Activated CD4-positive, alpha-beta T cell treated with anti-CD3 and anti-CD28 coated beads for 48 hours (primary cell): Measurements from ENCODE around the gene PGBD4.
A peak's percentile ranks its signal among the peaks of the same experiment; 100 is the strongest.
"Not testable (repeated sequence)": the region's sequence is repeated elsewhere in the genome, so short reads cannot be mapped to it uniquely, and the experiment has no call there.

ENCODE experiments used
- DNase-seq: peaks from one replicate; pipeline ENCODE4 v3.0.0-alpha.2; 2020

Gene PGBD4

DNA sequence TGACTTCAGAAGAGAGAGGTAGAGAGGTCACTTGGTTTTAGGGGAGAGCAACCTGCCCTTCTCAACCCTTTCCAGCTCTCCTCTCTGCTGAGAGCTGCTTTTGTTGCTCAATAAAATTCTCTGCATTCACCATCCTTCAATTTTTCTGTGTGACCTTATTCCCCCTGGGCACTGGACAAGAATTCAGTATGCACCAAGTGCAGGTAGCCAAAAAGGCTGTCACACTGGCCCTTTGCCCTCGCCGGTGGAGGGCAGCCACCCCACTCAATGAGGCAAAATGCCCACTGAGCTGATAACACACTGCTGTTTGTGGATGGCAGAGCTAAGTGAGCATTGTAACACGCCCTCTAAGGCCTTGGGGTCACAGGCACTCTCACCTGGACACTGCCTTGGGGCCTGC, 12.9 kb downstream of the PGBD4 start:
- DNase-seq, result no peak

DNA sequence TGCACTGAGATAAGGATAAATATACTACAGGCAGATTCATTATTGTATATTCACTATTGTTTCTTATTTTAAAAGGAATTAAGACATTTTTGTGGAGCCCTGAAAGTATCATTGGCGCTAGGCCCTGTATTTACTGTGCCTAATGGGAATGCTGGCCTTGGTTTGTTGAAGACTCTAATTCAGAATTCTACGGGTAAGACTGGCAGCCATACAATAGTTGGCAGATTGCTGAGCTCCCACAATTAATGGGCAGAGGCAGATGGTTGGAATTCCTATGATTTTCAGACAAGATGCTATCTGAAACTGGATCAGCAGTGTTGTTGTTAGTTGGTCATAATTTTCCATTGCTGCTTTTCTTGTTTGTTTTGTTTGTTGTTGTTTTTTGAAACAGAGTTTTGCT, 14.7 kb downstream of the PGBD4 start:
- DNase-seq, result no peak

GRCh38 chr15:34119291-34119690, 17.4 kb downstream of the PGBD4 start:
- no peak for DNase-seq

- not testable (repeated sequence) for DNase-seq
These were observed 18.5 kb downstream of the PGBD4 start for GRCh38 chr15:34120420-34120819.

GRCh38 chr15:34121786-34122185, 19.9 kb downstream of the PGBD4 start:
- not testable (repeated sequence) for DNase-seq

DNA sequence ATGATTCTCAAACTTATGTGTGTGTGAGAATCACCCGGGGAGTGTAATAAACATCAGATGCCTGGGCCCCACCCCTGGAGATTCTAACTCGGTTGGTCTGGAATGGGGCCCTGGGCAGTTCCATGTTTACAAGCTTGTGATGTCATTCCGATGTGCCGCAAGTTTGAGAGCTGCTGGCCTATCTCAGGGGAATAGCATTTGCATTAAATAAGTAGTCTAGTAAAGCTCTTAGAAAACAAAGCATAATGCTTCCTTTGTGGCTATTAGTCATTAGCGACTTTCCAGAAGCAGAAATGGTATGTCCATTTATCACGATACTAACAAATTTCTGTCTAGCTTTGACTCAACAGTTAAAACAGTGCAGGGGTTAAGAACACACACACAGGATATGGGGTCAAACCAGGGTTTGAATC, 20.9 kb downstream of the PGBD4 start:
- DNase-seq, result no peak

GRCh38 chr15:34124651-34125050, 22.8 kb downstream of the PGBD4 start:
- no peak for DNase-seq

DNA sequence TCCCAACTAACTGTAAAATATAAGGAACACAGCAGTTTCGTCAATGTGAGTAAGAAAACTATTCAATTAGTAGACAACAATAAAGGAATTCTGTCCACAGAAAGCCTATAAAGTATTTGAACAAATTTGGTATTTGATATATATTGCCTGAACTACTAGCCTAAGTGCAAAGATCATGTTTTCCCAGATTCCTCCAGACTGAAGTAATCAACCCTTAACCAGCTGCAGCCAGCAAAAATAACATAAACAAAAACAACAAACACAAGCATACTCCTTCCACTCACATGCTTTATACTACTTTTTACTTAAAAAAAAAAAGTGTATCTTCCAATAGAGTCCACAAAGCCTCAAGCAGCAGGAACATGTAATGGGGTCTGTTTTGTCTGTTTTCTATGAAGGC, 24.1 kb downstream of the PGBD4 start:
- no peak for DNase-seq

DNA sequence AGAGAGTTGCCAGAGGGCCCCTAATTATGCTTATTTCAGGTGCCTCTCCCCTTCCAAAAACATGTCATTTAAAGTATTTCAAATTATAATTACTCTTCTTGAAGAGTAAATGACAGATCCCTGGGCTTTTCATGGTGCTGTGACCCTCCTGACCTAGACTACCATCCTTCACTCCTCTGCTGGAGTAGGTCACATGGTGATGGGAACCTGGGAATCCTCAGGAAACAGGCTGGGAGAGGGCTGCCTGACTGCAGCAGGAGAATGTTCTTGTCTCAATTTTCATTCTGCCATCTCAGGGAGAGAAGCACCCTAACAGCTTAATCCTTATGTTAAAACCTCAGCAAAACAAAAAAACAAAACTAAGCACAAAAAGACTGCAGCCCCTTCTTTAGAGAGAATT, 24.6 kb downstream of the PGBD4 start:
- no peak for DNase-seq

DNA sequence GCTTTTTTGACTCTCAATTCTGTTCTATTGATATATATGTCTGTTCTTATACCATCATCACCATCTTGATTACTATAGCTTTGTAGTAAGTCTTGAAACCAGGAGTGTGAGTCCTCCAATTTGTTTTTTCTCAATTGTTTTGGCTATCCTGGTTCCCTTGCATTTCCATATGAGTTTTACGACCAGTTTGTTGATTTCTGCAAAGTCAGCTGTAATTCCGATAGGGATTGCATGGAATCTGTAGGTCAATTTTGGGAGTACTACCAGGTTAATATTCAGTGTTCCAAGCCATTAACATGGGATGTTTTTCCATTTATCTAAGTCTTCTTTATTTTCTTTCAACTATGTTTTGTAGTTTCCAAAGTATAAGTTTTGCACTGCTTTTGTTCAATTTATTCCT, 27.0 kb downstream of the PGBD4 start:
- DNase-seq, result no peak

DNA sequence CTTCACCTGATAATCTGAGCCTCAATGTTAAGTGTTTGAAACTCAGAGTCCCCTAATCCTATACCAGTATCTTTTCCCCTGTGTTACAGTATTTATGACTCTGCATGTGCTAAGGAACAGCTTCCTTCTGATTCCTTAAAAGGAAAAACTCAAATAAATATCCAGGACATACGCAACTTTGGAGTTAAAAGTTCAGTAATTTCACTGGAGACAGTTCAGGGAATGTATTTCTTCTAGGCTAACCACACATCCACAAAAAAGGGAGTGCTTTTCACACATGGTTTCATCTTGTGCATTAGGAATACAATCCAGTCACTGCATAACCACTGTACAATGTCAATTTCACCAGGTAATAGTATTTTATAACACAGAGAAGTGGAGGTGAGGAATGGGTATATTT, 31.0 kb downstream of the PGBD4 start:
- no peak for DNase-seq

DNA sequence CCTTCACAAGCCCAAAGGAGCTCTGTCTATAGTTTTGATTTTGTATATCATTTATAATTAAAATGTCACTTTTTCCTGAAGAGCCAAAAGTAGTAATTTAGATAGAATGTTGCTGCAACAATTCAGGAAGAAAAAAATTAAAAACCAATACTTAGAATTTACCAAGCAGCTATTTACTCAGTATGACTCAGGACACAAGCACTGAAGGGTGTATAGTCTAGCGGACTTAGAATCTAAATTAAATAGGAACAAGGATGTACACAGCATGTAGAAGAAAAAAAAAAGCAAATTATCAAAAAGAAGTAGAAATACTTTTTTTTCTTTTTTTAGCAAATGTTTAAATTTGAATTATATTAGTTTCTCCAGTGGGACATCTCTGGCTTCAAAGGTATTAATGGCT, 31.6 kb downstream of the PGBD4 start:
- no peak for DNase-seq

DNA sequence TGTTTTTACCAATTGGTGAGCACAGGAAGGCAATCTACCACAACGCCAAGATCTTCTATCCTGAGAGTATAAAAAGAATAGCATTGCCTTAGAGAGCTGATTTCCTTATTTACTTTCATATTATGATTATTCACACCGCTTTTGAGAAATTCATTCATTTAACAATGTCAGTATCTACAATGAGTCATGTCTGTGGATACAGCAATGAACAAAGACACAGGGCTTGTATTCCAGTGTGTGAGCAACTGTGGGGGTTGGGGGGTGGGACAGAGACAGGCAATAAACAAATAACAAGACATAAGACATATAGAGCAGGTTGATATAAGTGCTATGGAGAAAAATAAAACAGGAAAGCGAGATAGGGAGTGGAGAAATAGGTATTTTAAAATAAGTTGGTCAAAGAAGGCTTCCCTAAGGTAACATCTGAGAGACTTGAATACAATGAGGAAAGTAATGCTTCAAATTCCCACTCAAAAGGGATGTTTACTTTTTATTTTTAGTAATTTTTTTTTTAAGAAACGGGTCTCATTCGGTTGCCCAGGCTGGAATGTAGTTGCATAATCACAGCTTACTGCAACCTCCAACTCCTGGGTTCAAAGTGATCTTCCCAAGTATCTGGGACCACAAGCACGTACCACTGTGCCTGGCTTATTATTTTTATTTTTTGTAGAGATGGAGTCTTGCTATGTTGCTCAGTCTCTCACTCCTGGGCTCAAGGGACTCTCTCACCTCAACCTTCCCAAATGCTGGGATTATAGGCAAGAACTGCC, 45.7 kb downstream of the PGBD4 start:
- no peak for DNase-seq

DNA sequence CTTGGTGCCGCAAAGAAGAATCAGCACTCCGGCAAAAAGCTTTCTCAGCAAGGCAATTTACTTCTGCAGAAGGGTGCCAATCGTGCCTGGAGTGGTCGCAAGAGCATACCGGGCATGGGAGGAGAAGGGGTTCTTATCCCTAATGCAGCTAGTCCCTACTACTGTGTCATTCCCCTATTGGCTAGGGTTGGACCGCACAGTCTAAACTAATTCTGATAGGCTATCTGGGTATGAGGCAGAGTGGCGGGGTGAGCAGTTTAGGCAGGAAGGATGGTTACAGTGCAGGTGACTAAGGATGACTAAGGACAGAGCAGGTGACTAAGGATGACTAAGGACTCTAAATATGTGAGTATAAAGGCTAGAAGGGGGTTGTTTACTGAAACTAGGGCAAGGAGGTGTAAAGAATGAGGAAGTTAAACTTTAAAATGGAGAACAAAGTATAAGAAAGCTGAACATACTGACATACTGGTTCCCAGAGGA, 52.9 kb downstream of the PGBD4 start:
- peak; percentile 13 for DNase-seq

- DNase-seq, result no peak
These were observed 54.0 kb downstream of the PGBD4 start for GRCh38 chr15:34155859-34156258.
